Loucy (cell line): ENCODE results near the gene KCNH1.
"Not testable (repeated sequence)": the region's sequence is repeated elsewhere in the genome, so short reads cannot be mapped to it uniquely, and the experiment has no call there.

Experiments
- H2AFZ ChIP-seq: fragments of 200-600 bp; sonication (generic); 2 replicates; pipeline ENCODE4 v1.6.0; 2016; ENCODE audit warnings: antibody characterized with exemption, mild to moderate bottlenecking, low read length, moderate library complexity
- H3F3A ChIP-seq: fragments of 200-600 bp; 2 replicates; pipeline ENCODE4 v1.6.0; 2016; ENCODE audit warnings: antibody characterized with exemption, low read depth, mild to moderate bottlenecking
- H3K27me3 ChIP-seq: fragments of 200-600 bp; sonication (generic); 2 replicates; pipeline ENCODE4 v1.6.1; 2014; ENCODE audit warnings: low read length, mild to moderate bottlenecking; ENCODE audit not compliant: insufficient read depth, poor library complexity, severe bottlenecking
- H3K36me3 ChIP-seq: fragments of 200-600 bp; sonication (generic); 2 replicates; pipeline ENCODE4 v1.6.1; 2016; ENCODE audit warnings: low read length; ENCODE audit not compliant: insufficient read depth
- H3K4me1 ChIP-seq: fragments of 200-600 bp; sonication (generic); 2 replicates; pipeline ENCODE4 v1.5.1; 2014; ENCODE audit warnings: low read length, mild to moderate bottlenecking; ENCODE audit not compliant: insufficient read depth, poor library complexity, severe bottlenecking
- H3K4me2 ChIP-seq: fragments of 200-600 bp; sonication (generic); 2 replicates; pipeline ENCODE4 v1.6.0; 2014; ENCODE audit warnings: antibody characterized with exemption, low read length, low read depth, mild to moderate bottlenecking; ENCODE audit not compliant: poor library complexity, severe bottlenecking
- H3K4me3 ChIP-seq: fragments of 200-600 bp; sonication (generic); 2 replicates; pipeline ENCODE4 v1.5.1; 2014; ENCODE audit warnings: low read length, mild to moderate bottlenecking, mixed read lengths; ENCODE audit not compliant: poor library complexity, severe bottlenecking
- H3K79me2 ChIP-seq: fragments of 200-600 bp; sonication (generic); 2 replicates; pipeline ENCODE4 v1.6.1; 2014; ENCODE audit warnings: low read length; ENCODE audit not compliant: insufficient read depth
- H3K9ac ChIP-seq: fragments of 200-600 bp; sonication (generic); 2 replicates; pipeline ENCODE4 v1.6.0; 2014; ENCODE audit warnings: mild to moderate bottlenecking, low read depth, low read length, moderate library complexity; ENCODE audit not compliant: poor library complexity, severe bottlenecking
- H3K9me2 ChIP-seq: fragments of 200-600 bp; sonication (generic); replicated peaks from 2 replicates; pipeline ENCODE4 v1.6.1; 2016; ENCODE audit warnings: low read depth, low read length, mixed read lengths
- H3K9me3 ChIP-seq: fragments of 200-600 bp; sonication (generic); 2 replicates; pipeline ENCODE4 v1.6.1; 2014; ENCODE audit warnings: mild to moderate bottlenecking, antibody characterized with exemption, low read length, low read depth; ENCODE audit not compliant: insufficient read depth
- H4K20me1 ChIP-seq: fragments of 200-600 bp; sonication (generic); 2 replicates; pipeline ENCODE4 v1.6.0; 2014; ENCODE audit warnings: antibody characterized with exemption, low read length, mild to moderate bottlenecking; ENCODE audit not compliant: insufficient read depth, poor library complexity, severe bottlenecking
- EZH2phosphoT487 ChIP-seq: fragments of 200-600 bp; IDR thresholded peaks from 2 replicates; pipeline ENCODE4 v1.6.1; 2018; ENCODE audit warnings: antibody characterized with exemption, mild to moderate bottlenecking, moderate library complexity, borderline replicate concordance
- TF ChIP-seq, protein P1 (sequence below): fragments of 200-600 bp; sonication (generic); conservative IDR thresholded peaks from 2 replicates; pipeline ENCODE4 v1.5.1; 2014; ENCODE audit warnings: mild to moderate bottlenecking, antibody characterized with exemption, low read length

The KCNH1 gene

DNA sequence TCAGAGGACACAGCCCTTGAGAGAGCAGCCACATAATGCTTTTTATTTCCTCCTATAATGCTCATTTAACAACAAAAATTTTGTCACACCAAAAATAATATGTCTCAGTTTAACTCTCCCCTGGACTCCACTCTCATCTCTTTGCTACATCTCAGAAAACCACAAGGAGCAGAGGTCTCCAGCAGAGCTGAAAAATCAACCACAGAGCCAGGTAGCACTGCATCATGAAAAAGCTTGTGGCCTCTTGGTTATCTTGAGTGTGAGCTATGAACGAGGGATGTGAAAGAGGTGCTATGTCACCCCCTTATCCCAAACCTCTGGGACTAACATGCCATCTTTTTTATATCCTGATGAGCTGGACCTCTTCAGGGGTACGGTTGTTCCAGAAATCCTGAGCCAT lies 44.4 kb downstream of the KCNH1 start:
- Histone ChIP-seq H3K27me3 (no peaks in the 10 kb centered on the region), H3K9me2 (no peaks in the 10 kb centered on the region)
- no peak for TF ChIP-seq EZH2phosphoT487
- TF ChIP-seq, protein P1, sequence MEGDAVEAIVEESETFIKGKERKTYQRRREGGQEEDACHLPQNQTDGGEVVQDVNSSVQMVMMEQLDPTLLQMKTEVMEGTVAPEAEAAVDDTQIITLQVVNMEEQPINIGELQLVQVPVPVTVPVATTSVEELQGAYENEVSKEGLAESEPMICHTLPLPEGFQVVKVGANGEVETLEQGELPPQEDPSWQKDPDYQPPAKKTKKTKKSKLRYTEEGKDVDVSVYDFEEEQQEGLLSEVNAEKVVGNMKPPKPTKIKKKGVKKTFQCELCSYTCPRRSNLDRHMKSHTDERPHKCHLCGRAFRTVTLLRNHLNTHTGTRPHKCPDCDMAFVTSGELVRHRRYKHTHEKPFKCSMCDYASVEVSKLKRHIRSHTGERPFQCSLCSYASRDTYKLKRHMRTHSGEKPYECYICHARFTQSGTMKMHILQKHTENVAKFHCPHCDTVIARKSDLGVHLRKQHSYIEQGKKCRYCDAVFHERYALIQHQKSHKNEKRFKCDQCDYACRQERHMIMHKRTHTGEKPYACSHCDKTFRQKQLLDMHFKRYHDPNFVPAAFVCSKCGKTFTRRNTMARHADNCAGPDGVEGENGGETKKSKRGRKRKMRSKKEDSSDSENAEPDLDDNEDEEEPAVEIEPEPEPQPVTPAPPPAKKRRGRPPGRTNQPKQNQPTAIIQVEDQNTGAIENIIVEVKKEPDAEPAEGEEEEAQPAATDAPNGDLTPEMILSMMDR = no peak

DNA sequence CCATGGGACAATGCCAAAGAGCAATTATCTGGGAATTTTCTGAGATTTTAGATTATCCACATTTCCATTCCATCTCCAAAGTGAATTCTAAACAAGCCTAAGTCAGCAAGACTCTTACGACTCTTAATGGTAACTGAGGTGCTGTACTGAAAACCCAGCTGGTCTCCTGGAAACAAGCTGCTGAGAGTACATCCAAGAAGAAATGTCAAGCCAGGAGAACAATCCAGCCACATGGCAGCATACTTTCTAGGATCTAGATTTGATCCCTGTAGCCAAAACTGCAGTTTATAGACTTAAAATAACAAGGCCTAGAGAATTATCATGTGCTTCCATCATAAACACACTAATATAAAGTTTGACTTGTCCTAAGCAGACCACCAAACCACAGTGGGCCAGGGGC lies 45.8 kb downstream of the KCNH1 start:
- Histone ChIP-seq H3K4me2 (no peak overlapping the region), H3K36me3 (no peaks in the 10 kb centered on the region), H3K4me3 (no peak overlapping the region), H3K4me1 (peaks cover 10% of the 10 kb centered on the region), H3K27me3 (no peaks in the 10 kb centered on the region), H2AFZ (no peak overlapping the region), H3K79me2 (no peaks in the 10 kb centered on the region), H3K9me2 (no peaks in the 10 kb centered on the region), H3F3A (no peaks in the 10 kb centered on the region), H3K9ac (no peak overlapping the region), H4K20me1 (no peaks in the 10 kb centered on the region), H3K9me3 (no peaks in the 10 kb centered on the region)
- no peak for TF ChIP-seq EZH2phosphoT487
- TF ChIP-seq, protein P1 = no peak

More for the DNA sequence above, 44.4 kb downstream of the KCNH1 start:
- Histone ChIP-seq H3K9me3 (no peaks in the 10 kb centered on the region), H3K36me3 (no peaks in the 10 kb centered on the region), H3K4me3 (no peak overlapping the region), H3K79me2 (no peaks in the 10 kb centered on the region), H2AFZ (no peak overlapping the region), H4K20me1 (no peaks in the 10 kb centered on the region), H3K4me2 (no peak overlapping the region), H3F3A (no peaks in the 10 kb centered on the region), H3K9ac (no peak overlapping the region), H3K4me1 (peaks cover 10% of the 10 kb centered on the region)

DNA sequence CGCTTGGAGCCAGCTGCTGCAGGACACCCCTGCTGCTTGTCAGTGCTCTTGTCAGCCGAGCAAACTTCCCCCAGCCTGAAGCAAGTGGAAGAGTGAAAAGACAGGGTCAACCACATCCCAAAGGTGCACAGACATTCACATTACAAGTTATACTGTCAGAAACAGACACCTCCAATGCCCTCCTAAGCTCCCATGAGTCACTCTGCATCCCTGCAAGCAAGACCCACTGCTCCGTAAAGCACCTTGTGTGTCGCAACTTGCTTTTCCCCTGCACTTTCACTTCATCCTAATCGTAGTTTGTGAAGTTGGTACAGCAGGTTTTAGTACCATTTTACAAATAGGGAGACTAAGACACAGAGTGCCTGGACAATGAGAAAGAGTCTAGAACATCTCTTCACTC lies 51.1 kb downstream of the KCNH1 start:
- Histone ChIP-seq H3K79me2 (no peaks in the 10 kb centered on the region), H3K36me3 (no peaks in the 10 kb centered on the region), H2AFZ (no peak overlapping the region), H3K4me2 (no peak overlapping the region), H4K20me1 (no peaks in the 10 kb centered on the region), H3K9me3 (no peaks in the 10 kb centered on the region), H3K9ac (no peak overlapping the region), H3F3A (no peaks in the 10 kb centered on the region), H3K27me3 (no peaks in the 10 kb centered on the region), H3K4me3 (no peak overlapping the region), H3K9me2 (no peaks in the 10 kb centered on the region), H3K4me1 (no peaks in the 10 kb centered on the region)
- TF ChIP-seq EZH2phosphoT487 = no peak
- TF ChIP-seq, protein P1 = no peak

DNA sequence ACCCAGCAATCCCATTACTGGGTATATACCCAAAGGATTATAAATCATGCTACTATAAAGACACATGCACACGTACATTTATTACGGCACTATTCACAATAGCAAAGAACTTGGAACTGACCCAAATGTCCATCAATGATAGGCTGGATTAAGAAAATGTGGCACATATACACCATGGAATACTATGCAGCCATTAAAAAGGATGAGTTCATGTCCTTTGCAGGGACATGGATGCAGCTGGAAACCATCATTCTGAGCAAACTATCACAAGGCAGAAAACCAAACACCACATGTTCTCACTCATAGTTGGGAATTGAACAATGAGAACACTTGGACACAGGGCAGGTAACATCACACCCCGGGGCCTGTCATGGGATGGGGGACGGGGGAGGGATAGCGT lies 52.5 kb downstream of the KCNH1 start:
- not testable (repeated sequence) for H3K4me1 ChIP-seq, H3K9ac ChIP-seq, H4K20me1 ChIP-seq, H2AFZ ChIP-seq, H3K79me2 ChIP-seq, H3F3A ChIP-seq, H3K36me3 ChIP-seq, H3K4me2 ChIP-seq, H3K27me3 ChIP-seq, H3K4me3 ChIP-seq, H3K9me3 ChIP-seq, H3K9me2 ChIP-seq
